GM12873 (cell line): ENCODE measurements around the gene DNAL1.

ENCODE experiments used
- CTCF ChIP-seq: IDR thresholded peaks from 2 replicates; pipeline ENCODE4 v1.5.1; 2012; ENCODE audit warnings: low read depth, mild to moderate bottlenecking, moderate library complexity, low read length, control low read depth; ENCODE audit not compliant: insufficient read depth; ENCODE audit errors: missing control alignments

The DNAL1 gene

GRCh38 chr14:73721101-73721821 lies 76.5 kb downstream of the DNAL1 start:
- TF ChIP-seq CTCF: no peak

GRCh38 chr14:73722581-73722980 lies 77.8 kb downstream of the DNAL1 start:
- no peak for TF ChIP-seq CTCF

- TF ChIP-seq CTCF: no peak
Measured at GRCh38 chr14:73723406-73723796, 78.6 kb downstream of the DNAL1 start.

- no peak for TF ChIP-seq CTCF
Measured at GRCh38 chr14:73723797-73724661, 79.2 kb downstream of the DNAL1 start.

- no peak for TF ChIP-seq CTCF
Measured at GRCh38 chr14:73724696-73725095, 79.9 kb downstream of the DNAL1 start.

GRCh38 chr14:73725116-73726024 lies 80.6 kb downstream of the DNAL1 start:
- no peak for TF ChIP-seq CTCF
